GM19372 (cell line): ENCODE data around the gene ZNF644.

Source experiments
- ATAC-seq: cut with Tn5 transposase; IDR thresholded peaks from one replicate; pipeline ENCODE4 v1.9.1; 2021; ENCODE audit warnings: mild to moderate bottlenecking, low read depth, moderate library complexity; ENCODE audit not compliant: unreplicated experiment

The ZNF644 gene

GRCh38 chr1:90876101-90876500 is 145.7 kb downstream of the ZNF644 start:
- ATAC-seq, result no peak
